CD14-positive monocyte (primary cell): Measurements from ENCODE around the gene SCUBE1. TPM values are rescaled to one million over a fixed set of nuclear protein-coding genes. Genes with fewer than 3 reads are reported as not detected.
A peak's percentile ranks its signal among the peaks of the same experiment; 100 is the strongest.

Experiments used
- DNase-seq, 3 donors: peaks; one replicate each; pipeline ENCODE4 v3.0.0-alpha.2; 2011 to 2022
- H2AFZ ChIP-seq: 2 replicates; pipeline ENCODE4 v1.6.0; 2012; ENCODE audit warnings: mild to moderate bottlenecking, low read depth, low read length, inconsistent platforms; ENCODE audit not compliant: insufficient read depth, poor library complexity, severe bottlenecking
- H3K27ac ChIP-seq, 2 donors: 1 replicate in 1 of 2; 2 replicates in 1 of 2; pipeline ENCODE4 v1.5.1; 2012 to 2013; ENCODE audit warnings: low read length in 2 of 2, control low read depth in 1 of 2, inconsistent platforms in 1 of 2, low read depth in 1 of 2, mild to moderate bottlenecking in 1 of 2
- H3K27me3 ChIP-seq, 2 donors: one replicate each; pipeline versions ENCODE4 v1.6.0 to v1.6.1; 2011 to 2013; ENCODE audit warnings: low read length in 2 of 2; ENCODE audit not compliant: control insufficient read depth in 2 of 2, insufficient read depth in 2 of 2
- H3K36me3 ChIP-seq, 2 donors: replicated peaks in 1 of 2; 1 replicate in 1 of 2; 2 replicates in 1 of 2; pipeline versions ENCODE4 v1.5.1 to v1.6.1; 2012 to 2013; ENCODE audit warnings: low read length in 2 of 2, control low read depth in 1 of 2, inconsistent platforms in 1 of 2, mild to moderate bottlenecking in 1 of 2; ENCODE audit not compliant: insufficient read depth in 2 of 2, control insufficient read depth in 1 of 2
- H3K4me1 ChIP-seq, 2 donors: 1 replicate in 1 of 2; 2 replicates in 1 of 2; pipeline versions ENCODE4 v1.5.1 to v1.6.1; 2012 to 2013; ENCODE audit warnings: low read length in 2 of 2, control low read depth in 1 of 2, inconsistent platforms in 1 of 2, mild to moderate bottlenecking in 1 of 2, moderate library complexity in 1 of 2; ENCODE audit not compliant: insufficient read depth in 2 of 2, control insufficient read depth in 1 of 2
- H3K4me2 ChIP-seq: replicated peaks from 2 replicates; pipeline ENCODE3; 2012; ENCODE audit warnings: low read length, moderate library complexity, mild to moderate bottlenecking; ENCODE audit not compliant: poor library complexity, severe bottlenecking; ENCODE audit errors: extremely low read depth
- H3K4me3 ChIP-seq, 3 experiments: fragments of 200-600 bp in 1 of 3; sonication (generic) in 1 of 3; replicated peaks in 1 of 3; 1 replicate in 2 of 3; 2 replicates in 1 of 3; pipeline ENCODE4 v1.5.1; 2011 to 2013; ENCODE audit warnings: low read length in 3 of 3, mild to moderate bottlenecking in 3 of 3, control low read depth in 2 of 3, low read depth in 2 of 3, inconsistent platforms in 1 of 3, moderate library complexity in 1 of 3
- H3K79me2 ChIP-seq: 2 replicates; pipeline ENCODE4 v1.6.0; 2012; ENCODE audit warnings: mild to moderate bottlenecking, control low read depth, inconsistent platforms, low read length, moderate library complexity; ENCODE audit not compliant: insufficient read depth
- H3K9ac ChIP-seq: 2 replicates; pipeline ENCODE4 v1.6.0; 2017; ENCODE audit warnings: low read length, mild to moderate bottlenecking; ENCODE audit not compliant: insufficient read depth, poor library complexity, severe bottlenecking
- H3K9me3 ChIP-seq, 2 donors: replicated peaks in 1 of 2; 1 replicate in 1 of 2; 2 replicates in 1 of 2; pipeline versions ENCODE4 v1.5.1 to v1.6.1; 2012 to 2013; ENCODE audit warnings: low read length in 2 of 2, control low read depth in 1 of 2; ENCODE audit not compliant: control insufficient read depth in 1 of 2, insufficient read depth in 1 of 2
- H4K20me1 ChIP-seq: 2 replicates; pipeline ENCODE4 v1.6.0; 2012; ENCODE audit warnings: mild to moderate bottlenecking, low read length, control low read depth, moderate library complexity; ENCODE audit not compliant: insufficient read depth
- H3K27ac Mint-ChIP-seq, 7 donors: one replicate each; pipeline ENCODE4 v1.8.0; 2020; ENCODE audit warnings: mild to moderate bottlenecking in 7 of 7, mixed read lengths in 7 of 7, moderate library complexity in 6 of 7, inconsistent platforms in 2 of 7
- H3K27me3 Mint-ChIP-seq, 3 donors: one replicate each; pipeline ENCODE4 v1.8.0; 2021 to 2022; ENCODE audit warnings: low read depth in 3 of 3, mild to moderate bottlenecking in 3 of 3, mixed read lengths in 3 of 3, moderate library complexity in 3 of 3, inconsistent platforms in 1 of 3
- H3K36me3 Mint-ChIP-seq, 2 donors: one replicate each; pipeline ENCODE4 v1.8.0; 2020; ENCODE audit warnings: mixed read lengths in 2 of 2, inconsistent platforms in 1 of 2, mild to moderate bottlenecking in 1 of 2
- H3K4me1 Mint-ChIP-seq: one replicate; pipeline ENCODE4 v1.8.0; 2020; ENCODE audit warnings: mild to moderate bottlenecking, mixed read lengths
- H3K4me3 Mint-ChIP-seq, 2 donors: one replicate each; pipeline ENCODE4 v1.8.0; 2020; ENCODE audit warnings: mild to moderate bottlenecking in 2 of 2, mixed read lengths in 2 of 2, moderate library complexity in 1 of 2
- H3K9me3 Mint-ChIP-seq, 7 donors: one replicate each; pipeline ENCODE4 v1.8.0; 2020 to 2022; ENCODE audit warnings: mixed read lengths in 7 of 7, mild to moderate bottlenecking in 6 of 7, moderate library complexity in 6 of 7, inconsistent platforms in 2 of 7
- WGBS: methylation state at CpG from one replicate; pipeline ENCODE4 v1.1.5; 2013; ENCODE audit warnings: missing lambda C conversion rate; ENCODE audit not compliant: insufficient coverage; 5-methylcytosine and 5-hydroxymethylcytosine counted together
- intact Hi-C, 2 donors: fragments of 100-400 bp; cut with micrococcal nuclease; formaldehyde crosslinking; loops; one replicate each; pipeline versions ENCODE4 v1.15.0 to v1.15.1; 2023
- polyA plus RNA-seq, 3 donors: library from polyadenylated mRNA; depleted of rRNA in 1 of 3; unstranded in 2 of 3; stranded (reverse) in 1 of 3; fragments of 300-500 nt in 2 of 3; fragments of >200 nt in 1 of 3; fragmentation: Illumina TruSeq in 2 of 3; gene quantifications; 1 replicate in 2 of 3; 2 replicates in 1 of 3; pipeline ENCODE4 v1.2.3, GENCODE V29; 2012 to 2021
- TF ChIP-seq, protein P1 (sequence below): fragments of 200-600 bp; IDR thresholded peaks from one replicate; pipeline ENCODE4 v1.8.0; 2022; ENCODE audit warnings: antibody characterized with exemption, mild to moderate bottlenecking

SCUBE1 gene
- polyA plus RNA-seq, 3 donors: 0.20 to 0.32 (median 0.26) TPM

DNA sequence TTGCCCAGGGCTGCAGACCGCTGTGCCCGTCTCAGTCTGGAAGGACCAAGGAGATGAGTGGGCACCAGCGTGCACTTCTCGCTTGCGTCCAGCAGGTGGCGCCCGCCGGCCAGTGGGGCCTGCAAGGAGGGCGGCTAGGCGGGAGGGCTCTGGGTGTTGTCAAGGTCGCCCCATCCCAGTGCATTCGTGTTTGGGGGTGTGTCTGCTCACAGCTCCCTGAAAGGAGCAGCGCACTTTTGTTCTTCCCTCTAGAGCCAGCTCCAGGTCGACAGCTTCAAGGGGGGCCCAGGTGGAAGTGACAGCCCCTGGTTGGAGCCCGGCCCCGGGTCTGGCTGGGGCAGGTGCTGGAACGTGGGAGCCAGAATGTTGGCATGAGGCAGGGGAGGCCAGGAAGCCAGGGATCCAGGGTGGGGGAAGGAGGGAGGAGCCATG, 45.3 kb upstream of the SCUBE1 start:
- Histone ChIP-seq H3K9me3 (no peaks in the 10 kb centered on the region), H3K79me2 (no peaks in the 10 kb centered on the region), H4K20me1 (no peaks in the 10 kb centered on the region), H3K27ac (no peak overlapping the region), H2AFZ (no peak overlapping the region), H3K4me2 (no peak overlapping the region), H3K9ac (no peak overlapping the region), H3K27me3 (no peaks in the 10 kb centered on the region), H3K4me1 (peaks cover 3 to 4% of the 10 kb centered on the region in 2 donors), H3K36me3 (no peaks in the 10 kb centered on the region), H3K4me3 (no peak overlapping the region)
- intact Hi-C loops: no loop called here
- no peaks in the 10 kb centered on the region for H3K36me3 Mint-ChIP-seq
- H3K27ac Mint-ChIP-seq: peak overlapping the region in 1 of 7 donors; percentile 18
- peaks cover 18 to 24% (median 20%) of the 10 kb centered on the region in 3 donors for H3K27me3 Mint-ChIP-seq
- H3K9me3 Mint-ChIP-seq: no peaks in the 10 kb centered on the region
- H3K4me3 Mint-ChIP-seq: no peak overlapping the region
- 18% methylated on average over 15 of the region's 17 CpGs for WGBS
- DNase-seq: peak; percentile 36 to 61 (median 44)
- TF ChIP-seq, protein P1, sequence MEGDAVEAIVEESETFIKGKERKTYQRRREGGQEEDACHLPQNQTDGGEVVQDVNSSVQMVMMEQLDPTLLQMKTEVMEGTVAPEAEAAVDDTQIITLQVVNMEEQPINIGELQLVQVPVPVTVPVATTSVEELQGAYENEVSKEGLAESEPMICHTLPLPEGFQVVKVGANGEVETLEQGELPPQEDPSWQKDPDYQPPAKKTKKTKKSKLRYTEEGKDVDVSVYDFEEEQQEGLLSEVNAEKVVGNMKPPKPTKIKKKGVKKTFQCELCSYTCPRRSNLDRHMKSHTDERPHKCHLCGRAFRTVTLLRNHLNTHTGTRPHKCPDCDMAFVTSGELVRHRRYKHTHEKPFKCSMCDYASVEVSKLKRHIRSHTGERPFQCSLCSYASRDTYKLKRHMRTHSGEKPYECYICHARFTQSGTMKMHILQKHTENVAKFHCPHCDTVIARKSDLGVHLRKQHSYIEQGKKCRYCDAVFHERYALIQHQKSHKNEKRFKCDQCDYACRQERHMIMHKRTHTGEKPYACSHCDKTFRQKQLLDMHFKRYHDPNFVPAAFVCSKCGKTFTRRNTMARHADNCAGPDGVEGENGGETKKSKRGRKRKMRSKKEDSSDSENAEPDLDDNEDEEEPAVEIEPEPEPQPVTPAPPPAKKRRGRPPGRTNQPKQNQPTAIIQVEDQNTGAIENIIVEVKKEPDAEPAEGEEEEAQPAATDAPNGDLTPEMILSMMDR: peak; percentile 99
- H3K4me1 Mint-ChIP-seq: peaks cover 5% of the 10 kb centered on the region

DNA sequence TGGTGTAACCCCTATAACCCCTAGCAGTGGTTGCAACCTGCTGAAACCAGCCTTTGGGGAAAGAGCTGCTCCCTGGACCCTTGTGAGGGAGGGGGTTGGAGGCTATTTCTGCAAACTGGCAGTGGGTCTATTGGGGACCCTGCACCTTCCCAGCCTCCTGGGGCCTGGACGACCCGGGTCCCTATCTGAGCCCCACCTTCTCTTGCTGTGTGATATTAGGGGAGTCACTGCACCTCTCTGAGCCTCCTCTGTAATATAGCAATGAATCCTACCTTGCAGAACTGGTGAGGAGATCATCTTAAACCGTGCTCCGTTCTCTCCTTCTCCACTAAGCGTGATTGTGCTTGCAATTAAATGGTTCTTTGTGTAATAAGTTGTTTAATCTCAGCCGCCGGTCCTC, 44.6 kb upstream of the SCUBE1 start:
- H2AFZ ChIP-seq: no peak overlapping the region
- no peaks in the 10 kb centered on the region for H3K36me3 ChIP-seq
- intact Hi-C loops: no loop called here
- H3K27me3 ChIP-seq: no peaks in the 10 kb centered on the region
- DNase-seq: no peak
- H3K4me1 ChIP-seq: peaks cover 3 to 4% of the 10 kb centered on the region in 2 donors
- H3K9ac ChIP-seq: no peak overlapping the region
- peak overlapping the region in 1 of 7 donors; percentile 38 for H3K27ac Mint-ChIP-seq
- peak overlapping the region in 1 of 2 donors; percentile 59 for H3K4me3 Mint-ChIP-seq
- whole genome bisulfite sequencing: no CpG with 5 or more reads among the region's 7 CpGs
- no peaks in the 10 kb centered on the region for H3K79me2 ChIP-seq
- no peaks in the 10 kb centered on the region for H3K9me3 ChIP-seq
- no peaks in the 10 kb centered on the region for H3K36me3 Mint-ChIP-seq
- no peak overlapping the region for H3K4me2 ChIP-seq
- H4K20me1 ChIP-seq: no peaks in the 10 kb centered on the region
- TF ChIP-seq, protein P1: no peak
- H3K27me3 Mint-ChIP-seq: peaks cover 18 to 24% (median 20%) of the 10 kb centered on the region in 3 donors
- H3K9me3 Mint-ChIP-seq: no peaks in the 10 kb centered on the region
- H3K27ac ChIP-seq: no peak overlapping the region
- H3K4me1 Mint-ChIP-seq: peaks cover 5% of the 10 kb centered on the region
- H3K4me3 ChIP-seq: no peak overlapping the region
